HG03469 (cell line): ENCODE results near the gene RCOR1.
A peak's percentile ranks its signal among the peaks of the same experiment; 100 is the strongest.
"Not testable (repeated sequence)": the region's sequence is repeated elsewhere in the genome, so short reads cannot be mapped to it uniquely, and the experiment has no call there.

Experiments
- ATAC-seq: cut with Tn5 transposase; IDR thresholded peaks from one replicate; pipeline ENCODE4 v1.9.1; 2021; ENCODE audit warnings: mild to moderate bottlenecking, moderate library complexity, moderate number of reproducible peaks; ENCODE audit not compliant: unreplicated experiment

The RCOR1 gene

GRCh38 chr14:102591944-102592762, at the start of gene RCOR1:
RCOR1 (plus strand) TSS chr14:102592649; CDS start chr14:102592887, 238 bp downstream.
- ATAC-seq = peak; percentile 48

DNA sequence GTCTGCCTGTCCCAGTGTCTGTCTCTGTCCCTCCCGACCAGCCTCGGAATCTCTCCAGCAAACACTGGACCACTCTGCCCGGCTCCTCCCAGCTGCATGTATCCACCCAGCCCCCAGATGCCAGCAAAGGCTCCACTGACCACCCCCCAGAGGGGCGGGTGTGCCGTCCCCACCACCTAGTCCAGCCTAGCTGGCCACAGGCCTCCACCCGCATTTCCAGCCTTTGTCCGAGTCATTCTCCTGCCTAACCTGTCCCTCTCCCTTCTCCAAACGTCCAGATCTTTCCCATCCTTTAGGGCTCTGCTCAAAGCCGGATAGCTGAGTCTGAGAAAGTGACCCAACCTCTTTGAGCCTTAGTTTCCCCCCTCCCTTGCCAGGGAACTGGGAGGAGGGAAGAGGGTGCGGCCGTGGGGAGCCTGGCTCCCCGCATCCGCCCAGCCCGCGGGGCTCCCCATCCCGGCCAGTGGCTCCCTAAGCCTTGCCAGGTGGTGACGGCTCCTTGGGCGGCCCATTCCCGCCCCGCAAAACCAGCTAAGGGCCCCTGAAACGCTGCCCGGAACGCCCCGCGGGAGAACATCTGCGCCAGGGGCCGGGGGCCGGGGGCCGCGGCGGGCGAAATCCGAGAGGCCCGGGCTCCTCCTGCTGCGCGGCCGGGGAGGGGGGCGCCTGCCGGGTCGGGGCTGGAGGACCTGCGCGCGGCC, 48.3 kb upstream of the RCOR1 start:
- no peak for ATAC-seq

DNA sequence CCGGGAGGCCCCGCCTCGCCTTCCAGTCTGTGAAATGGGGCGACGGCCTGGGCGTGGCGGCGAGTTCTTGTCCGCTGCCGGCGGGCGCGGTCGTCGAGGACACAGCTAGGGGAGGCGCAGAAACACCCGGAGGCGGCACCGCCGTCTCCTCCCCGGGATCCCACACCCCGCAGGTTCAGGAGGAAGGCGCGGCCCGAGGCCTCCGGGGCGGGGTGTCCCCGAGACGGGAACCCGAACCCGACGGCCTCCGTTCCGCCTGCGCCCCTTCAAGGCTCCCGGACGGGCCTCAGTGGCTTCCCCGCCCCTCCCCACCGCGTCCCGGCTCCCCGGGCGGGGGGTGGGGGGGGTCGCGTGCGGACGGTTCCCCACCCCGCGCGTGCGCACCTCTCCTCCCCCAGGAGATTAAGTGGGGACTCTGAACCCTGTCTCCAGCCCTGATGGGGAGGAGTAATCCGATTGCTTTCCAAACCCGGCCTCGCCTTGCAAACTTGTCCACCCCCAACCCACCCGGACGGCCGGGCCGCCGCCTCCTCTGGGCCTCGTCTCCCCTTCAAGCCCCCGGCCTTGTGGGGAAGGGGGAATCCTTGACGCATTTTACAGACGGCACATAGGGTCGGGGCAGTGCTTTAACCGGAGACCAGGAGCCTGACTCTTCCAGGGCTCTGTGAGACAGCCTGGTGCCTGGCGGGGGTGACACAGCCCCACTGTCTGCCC, 47.5 kb upstream of the RCOR1 start:
- no peak for ATAC-seq

DNA sequence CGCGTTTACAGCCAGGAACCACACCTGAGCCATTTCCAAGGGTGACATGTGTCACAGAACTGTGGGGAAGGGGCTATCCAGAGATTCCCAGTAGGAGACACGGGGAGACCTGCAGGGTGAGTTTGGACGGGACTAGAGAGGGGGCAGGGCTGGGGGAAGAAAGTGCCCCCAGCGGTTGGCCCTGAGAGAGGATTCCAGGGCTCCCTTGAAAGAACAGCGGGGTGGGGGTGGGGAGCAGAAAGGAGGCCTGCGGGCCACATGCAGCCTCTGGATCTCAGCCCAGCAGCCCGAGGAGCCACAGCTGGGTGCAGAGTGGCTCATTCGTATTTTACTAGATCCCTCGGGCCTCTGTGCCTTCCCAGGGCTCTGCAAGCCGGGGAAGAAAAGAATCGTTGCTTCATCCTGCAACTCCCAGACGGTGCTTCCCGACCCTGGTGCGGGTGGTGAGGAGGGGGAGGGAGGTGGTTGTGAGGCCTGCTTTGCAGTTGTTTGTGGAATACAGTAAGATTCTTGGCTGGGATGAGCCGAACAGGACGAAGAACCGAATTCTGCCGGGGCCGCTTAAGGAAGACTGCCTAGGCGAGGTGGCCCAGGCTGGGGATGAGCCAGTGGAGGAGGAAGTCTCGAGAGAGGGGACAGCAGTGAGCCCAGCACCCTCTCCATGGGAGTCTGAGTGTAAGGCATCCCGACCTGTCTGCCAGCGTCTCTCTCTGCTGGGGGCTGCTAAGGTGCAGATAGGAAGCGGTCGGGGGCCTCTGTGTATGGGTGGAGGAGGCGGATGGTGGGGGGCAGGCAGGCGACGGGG, 46.8 kb upstream of the RCOR1 start:
- ATAC-seq = no peak

DNA sequence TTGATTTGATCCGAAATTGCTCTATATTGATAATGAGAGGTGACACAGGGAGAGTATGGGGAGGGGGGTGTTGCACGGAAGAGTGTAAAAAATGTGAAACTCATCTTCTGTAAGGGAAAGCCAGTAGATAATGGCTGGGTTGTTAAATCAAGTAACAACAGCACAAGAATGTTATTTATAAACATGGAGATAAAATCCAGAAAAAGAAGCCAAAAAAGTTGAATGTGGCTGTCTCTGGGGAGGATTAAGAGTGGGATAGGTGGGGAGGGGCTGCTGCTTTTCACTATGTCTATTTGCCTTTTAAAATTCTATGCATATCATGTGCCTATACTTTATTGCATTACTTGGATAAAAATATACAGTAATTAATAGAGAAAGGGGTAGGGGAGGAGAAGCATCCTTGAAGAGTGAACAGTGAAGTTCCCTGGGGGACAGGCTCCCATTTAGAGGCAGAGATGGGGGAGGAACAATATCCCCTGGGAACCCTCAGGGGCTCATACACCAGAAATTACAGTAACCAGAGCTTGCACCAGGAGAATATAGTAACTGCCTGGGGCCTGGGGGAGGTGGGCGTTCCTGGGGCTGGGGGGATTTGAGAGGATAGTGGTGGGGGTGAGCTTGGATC, 43.7 kb upstream of the RCOR1 start:
- ATAC-seq = no peak

- not testable (repeated sequence) for ATAC-seq
Observed at GRCh38 chr14:102550927-102551401, 41.5 kb upstream of the RCOR1 start.

GRCh38 chr14:102551995-102552705, 40.3 kb upstream of the RCOR1 start:
- no peak for ATAC-seq

GRCh38 chr14:102554821-102555819, 37.3 kb upstream of the RCOR1 start:
- ATAC-seq = no peak

DNA sequence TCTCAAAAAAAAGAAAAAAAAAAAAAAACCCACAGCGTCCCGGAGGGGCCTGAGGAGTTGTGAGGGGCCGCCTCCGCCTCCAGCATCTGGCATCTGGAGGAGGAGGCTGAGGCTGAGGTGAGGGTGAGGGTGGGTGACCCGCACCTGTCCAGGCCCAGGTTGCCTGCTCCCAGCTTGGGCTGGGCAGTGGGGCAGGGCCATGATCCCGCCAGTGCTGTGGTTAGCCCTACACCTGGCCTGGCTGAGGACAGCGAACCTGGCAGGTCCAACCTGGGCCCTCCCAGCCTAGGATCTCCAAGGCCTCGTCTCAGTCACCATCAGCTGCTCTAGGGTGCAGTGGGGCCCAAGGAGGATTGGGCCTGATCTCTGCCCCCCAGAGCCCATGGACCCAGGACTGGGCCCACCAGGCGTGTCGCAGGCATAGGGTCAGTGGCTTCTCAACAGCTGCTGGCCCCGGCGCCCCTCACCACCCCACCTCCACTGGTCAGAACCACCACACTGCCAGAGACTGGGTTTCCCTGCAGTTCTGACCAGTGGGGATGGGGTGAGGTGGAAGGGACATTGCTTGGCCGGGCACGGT, 36.3 kb upstream of the RCOR1 start:
- ATAC-seq = no peak

GRCh38 chr14:102557434-102558226, 34.8 kb upstream of the RCOR1 start:
- no peak for ATAC-seq

DNA sequence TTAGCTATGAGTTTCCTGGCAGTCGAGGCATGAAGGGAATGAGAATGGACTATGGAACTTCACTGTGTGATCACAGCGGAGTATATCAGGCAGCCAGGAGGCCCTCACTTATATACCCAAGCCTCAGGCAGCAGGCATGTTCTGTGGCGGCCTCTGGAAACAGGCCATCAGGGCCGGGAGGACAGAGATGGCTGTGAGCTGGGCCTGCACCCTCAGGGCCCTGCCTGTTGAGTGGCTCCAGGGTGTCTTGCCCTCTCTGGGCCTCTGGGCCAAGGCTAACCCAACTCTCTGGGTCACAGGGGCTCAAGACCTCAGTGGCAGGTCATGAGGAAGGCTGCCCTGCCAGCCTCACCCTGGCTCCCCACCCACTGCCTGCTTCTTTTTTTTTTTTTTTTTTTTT, 33.9 kb upstream of the RCOR1 start:
- ATAC-seq = no peak

- ATAC-seq = no peak
Observed at GRCh38 chr14:102560458-102561261, 31.8 kb upstream of the RCOR1 start.

GRCh38 chr14:102565331-102565887, 27.0 kb upstream of the RCOR1 start:
- no peak for ATAC-seq

DNA sequence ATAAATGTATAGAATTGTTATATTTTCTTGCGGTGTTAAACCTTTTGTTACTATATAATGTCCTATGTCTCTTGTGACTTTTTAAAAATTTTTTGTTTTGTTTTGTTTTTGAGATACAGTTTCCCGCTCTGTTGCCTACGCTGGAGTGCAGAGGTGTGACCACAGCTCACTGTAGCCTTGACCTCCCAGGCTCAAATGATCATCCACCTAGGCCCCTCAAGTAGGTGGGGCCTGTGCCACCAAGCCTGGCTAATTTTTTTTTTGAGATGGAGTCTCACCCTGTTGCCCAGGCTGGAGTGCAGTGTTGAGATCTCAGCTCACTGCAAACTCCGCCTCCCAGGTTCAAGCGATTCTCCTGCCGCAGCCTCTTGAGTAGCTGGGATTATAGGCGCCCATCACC, 26.5 kb upstream of the RCOR1 start:
- no peak for ATAC-seq

DNA sequence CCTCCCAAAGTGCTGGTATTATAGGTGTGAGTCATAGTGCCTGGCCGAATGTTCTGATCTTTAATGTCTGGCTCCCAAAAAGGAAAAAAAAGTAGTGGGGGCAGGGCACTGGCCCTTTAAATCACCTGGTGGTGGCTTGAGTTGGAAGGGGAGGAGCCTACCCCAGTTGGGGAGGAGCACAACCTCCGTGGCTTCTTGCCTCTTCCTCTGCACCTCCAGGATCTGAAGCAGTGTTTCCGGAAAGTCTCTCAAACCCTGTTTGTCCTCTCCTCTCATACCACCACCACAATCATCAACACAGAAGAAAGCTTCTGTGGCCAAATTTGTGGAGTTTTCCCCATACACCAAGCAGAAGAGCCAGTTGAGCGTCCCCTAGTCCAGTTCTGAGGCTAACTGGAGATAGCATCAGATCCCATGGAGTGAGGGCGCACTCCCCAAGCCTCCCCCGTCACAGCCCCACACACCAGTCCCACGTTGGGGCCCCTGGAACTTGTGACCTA, 24.3 kb upstream of the RCOR1 start:
- ATAC-seq = no peak
